ENCODE data around the gene SAMD4A. TPM values are rescaled to one million over a fixed set of nuclear protein-coding genes. Genes with fewer than 3 reads are reported as not detected.

SAMD4A gene
- total and polyA plus RNA-seq, 8 donors: 2.5 to 67.4 (median 15.9) TPM

GRCh38 chr14:54672181-54672580, 105.3 kb downstream of the SAMD4A start:
- WGBS, 5 donors: 85 to 93% (median 86%) methylated on average over 7 of the region's 7 CpGs

DNA sequence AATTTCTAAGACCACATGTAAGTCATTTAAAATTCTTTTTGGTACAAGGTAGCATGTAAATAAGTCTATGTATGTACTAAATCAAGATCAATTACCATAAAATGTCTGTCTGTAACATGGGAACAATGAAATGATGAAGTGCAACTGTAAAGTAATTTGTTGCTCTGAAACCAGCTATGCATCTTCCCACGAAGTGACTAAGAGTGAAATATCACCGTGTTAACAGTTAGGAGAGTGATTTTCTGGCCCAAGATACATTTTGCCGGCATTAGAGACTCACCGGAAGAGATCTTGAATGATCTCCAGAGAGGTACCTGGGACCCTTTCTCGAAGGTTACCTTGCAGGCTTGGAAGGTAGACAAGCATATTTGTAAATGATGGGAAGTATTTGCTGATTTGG, 105.8 kb downstream of the SAMD4A start:
- Histone ChIP-seq H3K27me3 (no peaks in the 10 kb centered on the region), H3K4me3 (no peak overlapping the region), H3K27ac (peak overlapping the region in 4 of 5 donors; percentile 72 to 86 (median 74)), H3K36me3 (no peaks in the 10 kb centered on the region), H3K9me3 (no peaks in the 10 kb centered on the region), H3K4me1 (peaks cover 9 to 57% (median 35%) of the 10 kb centered on the region in 4 donors)
- TF ChIP-seq POLR2A (IDR thresholded peaks at IDR 0.05): no peak
- TF ChIP-seq POLR2AphosphoS5 (IDR thresholded peaks at IDR 0.05): no peak
- no peak for TF ChIP-seq EP300 (IDR thresholded peaks at IDR 0.05)
- TF ChIP-seq CTCF (IDR thresholded peaks at IDR 0.05): no peak
- DNase-seq: no peak
- WGBS, 5 donors: 41 to 77% (median 68%) methylated on average over 5 of the region's 5 CpGs
- intact Hi-C loops (cut with DNase I; ENCODE audit: low total_unique reads): no loop called here

More at GRCh38 chr14:54672181-54672580, 105.3 kb downstream of the SAMD4A start:
- intact Hi-C loops (cut with DNase I; ENCODE audit: low total_unique reads): no loop called here
- no peak overlapping the region for H3K4me3 ChIP-seq
- H3K36me3 ChIP-seq: no peaks in the 10 kb centered on the region
- peak overlapping the region in 2 of 5 donors; percentile 72 to 86 for H3K27ac ChIP-seq
- H3K9me3 ChIP-seq: no peaks in the 10 kb centered on the region
- no peak for TF ChIP-seq EP300 (IDR thresholded peaks at IDR 0.05)
- no peak for TF ChIP-seq CTCF (IDR thresholded peaks at IDR 0.05)
- TF ChIP-seq POLR2A (IDR thresholded peaks at IDR 0.05): no peak
- no peak for TF ChIP-seq POLR2AphosphoS5 (IDR thresholded peaks at IDR 0.05)
- H3K27me3 ChIP-seq: no peaks in the 10 kb centered on the region
- peaks cover 9 to 52% (median 32%) of the 10 kb centered on the region in 4 donors for H3K4me1 ChIP-seq
- DNase-seq: no peak

- DNase-seq: peak in 1 of 2 donors; percentile 41
- WGBS, 5 donors: 69 to 80% (median 70%) methylated on average over 12 to 13 of the region's 13 CpGs
- TF ChIP-seq CTCF (IDR thresholded peaks at IDR 0.05) (no peak), EP300 (IDR thresholded peaks at IDR 0.05) (peak; percentile 46), POLR2AphosphoS5 (IDR thresholded peaks at IDR 0.05) (peak in 1 of 3 donors; percentile 13), POLR2A (IDR thresholded peaks at IDR 0.05) (no peak)
- Histone ChIP-seq H3K4me3 (no peak overlapping the region), H3K9me3 (no peaks in the 10 kb centered on the region), H3K36me3 (no peaks in the 10 kb centered on the region), H3K4me1 (peaks cover 9 to 59% (median 37%) of the 10 kb centered on the region in 4 donors), H3K27ac (peak overlapping the region in 4 of 5 donors; percentile 72 to 86 (median 74)), H3K27me3 (no peaks in the 10 kb centered on the region)
- intact Hi-C loops (cut with DNase I; ENCODE audit: low total_unique reads): no loop called here
Measured at GRCh38 chr14:54673193-54674045, 106.5 kb downstream of the SAMD4A start.

GRCh38 chr14:54674046-54674741, 107.3 kb downstream of the SAMD4A start:
- DNase-seq: no peak
- no peaks in the 10 kb centered on the region for H3K36me3 ChIP-seq
- H3K4me3 ChIP-seq: no peak overlapping the region
- 23 to 65% (median 58%) methylated on average over 3 of the region's 3 CpGs for WGBS, 5 donors
- H3K9me3 ChIP-seq: no peaks in the 10 kb centered on the region
- TF ChIP-seq POLR2AphosphoS5 (IDR thresholded peaks at IDR 0.05): no peak
- TF ChIP-seq EP300 (IDR thresholded peaks at IDR 0.05): no peak
- no peak for TF ChIP-seq CTCF (IDR thresholded peaks at IDR 0.05)
- no peak for TF ChIP-seq POLR2A (IDR thresholded peaks at IDR 0.05)
- no peaks in the 10 kb centered on the region for H3K27me3 ChIP-seq
- intact Hi-C loops (cut with DNase I; ENCODE audit: low total_unique reads): no loop called here
- peaks cover 9 to 59% (median 37%) of the 10 kb centered on the region in 4 donors for H3K4me1 ChIP-seq
- H3K27ac ChIP-seq: peak overlapping the region in 4 of 5 donors; percentile 72 to 86 (median 76)

Measured in stomach (tissue), 9 donors.